Measurements from ENCODE around the gene P3H3.
"Not testable (repeated sequence)": the region's sequence is repeated elsewhere in the genome, so short reads cannot be mapped to it uniquely, and the experiment has no call there.

The P3H3 gene

DNA sequence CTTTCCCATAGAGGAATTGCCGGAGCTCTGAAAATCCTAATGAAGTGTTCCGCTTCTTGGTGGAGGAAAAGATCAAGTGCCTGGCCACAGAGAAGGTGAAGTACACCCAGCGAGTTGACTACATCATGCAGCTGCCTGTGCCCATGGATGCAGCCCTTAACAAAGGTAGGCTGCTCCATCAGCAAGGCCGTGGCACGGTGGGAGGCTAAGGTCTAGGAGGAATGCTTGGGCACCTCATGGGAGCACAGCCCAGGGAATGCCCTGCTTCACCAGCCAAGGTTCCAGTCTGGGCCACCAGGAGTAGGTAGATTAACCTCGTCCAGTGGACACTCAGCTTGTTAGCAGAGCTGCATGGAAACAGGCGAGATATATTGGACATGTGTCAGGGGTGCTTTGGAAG, 32.7 kb downstream of the P3H3 start:
- H3K9me3 Mint-ChIP-seq: no peaks in the 10 kb centered on the region
- H3K4me1 Mint-ChIP-seq: peaks cover 1% of the 10 kb centered on the region
- peaks cover 41% of the 10 kb centered on the region for H3K36me3 Mint-ChIP-seq (ENCODE audit: insufficient read depth)
- no peak overlapping the region for H3K4me3 Mint-ChIP-seq
- DNase-seq (ENCODE audit: low spot score in 2 of 2) (no peak), ATAC-seq (replicated peaks; ENCODE audit: extremely low read depth, poor library complexity, severe bottlenecking) (no peak)
- H3K27me3 Mint-ChIP-seq: no peaks in the 10 kb centered on the region
- no peak overlapping the region for H3K27ac Mint-ChIP-seq (ENCODE audit: low read depth)

DNA sequence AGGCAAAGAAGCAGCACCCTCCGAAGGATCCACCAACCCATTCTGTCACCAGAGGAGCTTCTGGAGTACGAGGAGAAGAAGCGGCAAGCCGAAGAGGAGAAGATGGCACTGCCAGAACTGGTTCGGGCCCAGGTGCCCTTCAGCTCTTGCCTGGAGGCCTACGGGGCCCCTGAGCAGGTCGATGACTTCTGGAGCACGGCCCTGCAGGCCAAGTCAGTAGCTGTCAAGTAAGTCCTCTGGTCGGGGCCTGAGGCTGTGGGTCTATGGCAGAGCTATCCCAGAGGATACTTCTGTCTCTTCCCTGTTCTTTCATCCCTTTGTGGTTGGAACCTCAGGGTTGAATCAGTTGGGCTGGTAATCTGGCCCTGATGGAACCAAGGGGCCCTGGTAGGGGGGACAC, 33.2 kb downstream of the P3H3 start:
- ATAC-seq (replicated peaks; ENCODE audit: extremely low read depth, poor library complexity, severe bottlenecking): no peak
- Mint-ChIP-seq H3K27me3 (no peaks in the 10 kb centered on the region), H3K36me3 (ENCODE audit: insufficient read depth) (peaks cover 42% of the 10 kb centered on the region), H3K4me1 (no peaks in the 10 kb centered on the region), H3K9me3 (no peaks in the 10 kb centered on the region), H3K4me3 (no peak overlapping the region), H3K27ac (ENCODE audit: low read depth) (no peak overlapping the region)
- no peak for DNase-seq (ENCODE audit: low spot score in 2 of 2)

DNA sequence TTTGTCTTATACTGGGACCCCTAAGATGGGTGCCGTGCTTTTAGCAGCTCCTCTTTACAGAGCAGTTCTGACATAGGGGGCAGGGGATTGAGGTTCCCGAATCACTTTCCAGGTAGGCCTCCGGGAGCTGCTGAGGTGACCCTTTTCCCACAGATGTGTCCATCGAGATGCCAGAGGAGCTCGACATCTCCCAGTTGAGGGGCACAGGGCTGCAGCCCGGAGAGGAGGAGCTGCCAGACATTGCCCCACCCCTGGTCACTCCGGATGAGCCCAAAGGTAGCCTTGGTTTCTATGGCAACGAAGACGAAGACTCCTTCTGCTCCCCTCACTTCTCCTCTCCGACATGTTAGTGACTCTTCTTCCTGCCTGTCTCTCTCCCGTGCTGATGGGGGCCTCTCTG, 34.8 kb downstream of the P3H3 start:
- Mint-ChIP-seq H3K4me1 (peaks cover 1% of the 10 kb centered on the region), H3K27ac (ENCODE audit: low read depth) (no peak overlapping the region), H3K9me3 (no peaks in the 10 kb centered on the region), H3K36me3 (ENCODE audit: insufficient read depth) (peaks cover 36% of the 10 kb centered on the region), H3K27me3 (no peaks in the 10 kb centered on the region), H3K4me3 (no peak overlapping the region)
- no peak for DNase-seq (ENCODE audit: low spot score in 2 of 2)
- ATAC-seq (replicated peaks; ENCODE audit: extremely low read depth, poor library complexity, severe bottlenecking): no peak

DNA sequence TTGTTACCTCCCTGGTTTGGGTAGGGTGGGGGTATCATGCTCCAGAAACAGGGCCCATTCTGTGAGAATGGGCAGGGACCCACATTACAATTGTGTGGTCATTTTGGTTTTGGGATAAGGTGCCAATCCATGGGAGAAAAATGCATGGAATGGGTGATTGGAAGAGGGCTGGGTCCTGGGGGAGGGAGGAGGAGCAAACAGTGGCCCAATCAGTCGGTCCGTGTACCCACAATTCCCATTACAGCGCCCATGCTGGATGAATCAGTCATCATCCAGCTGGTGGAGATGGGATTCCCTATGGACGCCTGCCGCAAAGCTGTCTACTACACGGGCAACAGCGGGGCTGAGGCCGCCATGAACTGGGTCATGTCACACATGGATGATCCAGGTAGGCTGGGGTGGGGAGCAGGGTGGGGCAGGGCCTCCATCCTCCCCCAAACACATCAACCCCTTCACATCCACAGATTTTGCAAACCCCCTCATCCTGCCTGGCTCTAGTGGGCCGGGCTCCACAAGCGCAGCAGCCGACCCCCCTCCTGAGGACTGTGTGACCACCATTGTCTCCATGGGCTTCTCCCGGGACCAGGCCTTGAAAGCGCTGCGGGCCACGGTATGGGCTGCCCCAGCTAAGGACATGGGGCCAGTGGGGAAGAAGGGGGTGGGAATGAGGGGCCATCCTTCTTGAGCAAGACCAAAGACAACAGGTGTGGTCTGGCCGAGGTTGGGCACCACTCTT, 35.5 kb downstream of the P3H3 start:
- Mint-ChIP-seq H3K27ac (ENCODE audit: low read depth) (no peak overlapping the region), H3K4me1 (peaks cover 8% of the 10 kb centered on the region), H3K9me3 (no peaks in the 10 kb centered on the region), H3K36me3 (ENCODE audit: insufficient read depth) (peaks cover 35% of the 10 kb centered on the region), H3K4me3 (no peak overlapping the region), H3K27me3 (no peaks in the 10 kb centered on the region)
- ATAC-seq (replicated peaks; ENCODE audit: extremely low read depth, poor library complexity, severe bottlenecking) (no peak), DNase-seq (ENCODE audit: low spot score in 2 of 2) (no peak)

DNA sequence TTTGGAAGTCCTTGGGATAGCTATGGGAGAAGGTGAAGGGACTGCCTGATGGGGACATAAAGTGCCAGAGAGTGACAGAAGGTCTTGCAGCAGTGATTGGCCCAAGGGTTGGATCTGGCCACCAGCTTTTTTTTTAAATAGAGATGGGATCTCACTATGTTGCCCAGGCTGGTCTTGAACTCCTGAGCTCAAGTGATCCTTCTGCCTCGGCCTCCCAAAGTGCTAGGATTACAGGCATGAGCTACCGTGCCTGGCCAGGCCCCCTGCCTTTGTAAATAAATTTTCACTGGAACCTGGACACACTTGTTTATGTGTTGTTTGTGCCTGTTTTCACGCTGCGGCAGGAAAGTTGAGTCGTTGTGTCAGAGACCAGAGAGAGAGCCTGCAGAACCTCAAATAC, 37.1 kb downstream of the P3H3 start:
- not testable (repeated sequence) for H3K27me3 Mint-ChIP-seq; H3K27ac Mint-ChIP-seq (ENCODE audit: low read depth); DNase-seq (ENCODE audit: low spot score in 2 of 2); H3K9me3 Mint-ChIP-seq; ATAC-seq (replicated peaks; ENCODE audit: extremely low read depth, poor library complexity, severe bottlenecking)
- peaks cover 24% of the 10 kb centered on the region for H3K4me1 Mint-ChIP-seq
- peak overlapping the region; percentile 84 for H3K4me3 Mint-ChIP-seq
- peaks cover 38% of the 10 kb centered on the region for H3K36me3 Mint-ChIP-seq (ENCODE audit: insufficient read depth)

DNA sequence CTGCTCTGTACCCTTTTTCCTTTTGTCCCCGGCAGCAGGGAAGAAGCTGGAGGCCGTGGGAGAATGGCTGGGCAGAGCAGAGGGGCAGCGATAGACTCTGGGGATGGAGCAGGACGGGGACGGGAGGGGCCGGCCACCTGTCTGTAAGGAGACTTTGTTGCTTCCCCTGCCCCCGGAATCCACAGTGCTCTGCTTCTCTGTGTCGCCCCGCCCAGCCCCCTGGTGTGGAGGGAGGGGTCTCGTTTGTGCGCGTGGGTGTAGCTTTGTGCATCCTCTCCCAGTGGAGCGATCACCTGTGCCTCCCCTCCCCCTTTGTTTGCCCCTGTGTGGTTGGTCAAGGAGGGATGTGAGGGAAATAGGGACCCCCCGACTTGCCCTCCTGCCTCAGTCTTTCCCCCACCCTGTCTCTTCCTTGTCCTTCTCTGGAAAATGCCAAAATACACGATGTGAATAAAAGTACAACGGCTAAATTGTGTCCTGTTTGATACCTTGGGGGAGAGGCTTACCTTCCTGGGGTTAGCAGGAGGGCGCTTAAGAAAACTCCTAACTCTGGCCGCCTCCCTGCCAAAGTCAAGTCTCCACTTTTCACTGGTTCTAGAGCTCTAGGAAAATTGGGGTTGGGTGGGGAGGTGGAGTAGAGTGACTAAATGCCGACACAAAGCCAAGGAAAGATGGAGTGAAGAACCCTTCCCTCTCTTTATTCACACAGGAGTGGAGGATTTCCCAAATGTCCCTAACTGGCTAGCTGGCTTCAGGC, 38.1 kb downstream of the P3H3 start:
- Mint-ChIP-seq H3K4me3 (peak overlapping the region; percentile 84), H3K4me1 (peaks cover 32% of the 10 kb centered on the region), H3K36me3 (ENCODE audit: insufficient read depth) (peaks cover 32% of the 10 kb centered on the region), H3K27me3 (no peaks in the 10 kb centered on the region), H3K27ac (ENCODE audit: low read depth) (no peak overlapping the region), H3K9me3 (no peaks in the 10 kb centered on the region)
- DNase-seq (ENCODE audit: low spot score in 2 of 2) (no peak), ATAC-seq (replicated peaks; ENCODE audit: extremely low read depth, poor library complexity, severe bottlenecking) (no peak)

DNA sequence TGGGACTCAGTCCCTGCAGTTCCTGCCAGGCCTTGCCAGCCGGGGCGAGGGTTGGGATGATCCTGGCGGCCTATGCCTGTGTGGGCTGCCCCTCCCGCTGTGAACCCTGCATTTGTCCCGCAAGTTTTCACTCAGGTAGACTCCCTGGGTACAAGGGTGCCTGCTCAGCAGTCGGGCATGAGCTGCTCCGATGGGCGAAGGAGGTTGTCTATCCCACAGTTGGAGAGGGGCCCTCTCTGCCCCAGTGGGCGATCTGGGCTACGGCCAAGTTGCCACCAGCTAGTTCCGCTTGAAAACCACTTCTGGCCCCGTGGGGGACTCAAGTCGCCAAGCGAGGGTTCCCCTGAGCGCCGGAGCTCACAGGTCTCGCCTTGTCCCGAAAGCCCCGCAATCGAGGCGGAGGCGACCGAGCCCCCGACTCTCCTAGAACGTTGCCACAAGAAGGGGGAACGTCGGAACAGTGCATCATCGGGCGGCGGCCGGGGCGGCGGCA, 38.8 kb downstream of the P3H3 start:
- peaks cover 38% of the 10 kb centered on the region for H3K4me1 Mint-ChIP-seq
- ATAC-seq (replicated peaks; ENCODE audit: extremely low read depth, poor library complexity, severe bottlenecking) (peak; percentile 4), DNase-seq (ENCODE audit: low spot score in 2 of 2) (no peak)
- peaks cover 31% of the 10 kb centered on the region for H3K36me3 Mint-ChIP-seq (ENCODE audit: insufficient read depth)
- H3K27ac Mint-ChIP-seq (ENCODE audit: low read depth): peak overlapping the region; percentile 84
- H3K9me3 Mint-ChIP-seq: no peaks in the 10 kb centered on the region
- no peaks in the 10 kb centered on the region for H3K27me3 Mint-ChIP-seq
- peak overlapping the region; percentile 84 for H3K4me3 Mint-ChIP-seq

DNA sequence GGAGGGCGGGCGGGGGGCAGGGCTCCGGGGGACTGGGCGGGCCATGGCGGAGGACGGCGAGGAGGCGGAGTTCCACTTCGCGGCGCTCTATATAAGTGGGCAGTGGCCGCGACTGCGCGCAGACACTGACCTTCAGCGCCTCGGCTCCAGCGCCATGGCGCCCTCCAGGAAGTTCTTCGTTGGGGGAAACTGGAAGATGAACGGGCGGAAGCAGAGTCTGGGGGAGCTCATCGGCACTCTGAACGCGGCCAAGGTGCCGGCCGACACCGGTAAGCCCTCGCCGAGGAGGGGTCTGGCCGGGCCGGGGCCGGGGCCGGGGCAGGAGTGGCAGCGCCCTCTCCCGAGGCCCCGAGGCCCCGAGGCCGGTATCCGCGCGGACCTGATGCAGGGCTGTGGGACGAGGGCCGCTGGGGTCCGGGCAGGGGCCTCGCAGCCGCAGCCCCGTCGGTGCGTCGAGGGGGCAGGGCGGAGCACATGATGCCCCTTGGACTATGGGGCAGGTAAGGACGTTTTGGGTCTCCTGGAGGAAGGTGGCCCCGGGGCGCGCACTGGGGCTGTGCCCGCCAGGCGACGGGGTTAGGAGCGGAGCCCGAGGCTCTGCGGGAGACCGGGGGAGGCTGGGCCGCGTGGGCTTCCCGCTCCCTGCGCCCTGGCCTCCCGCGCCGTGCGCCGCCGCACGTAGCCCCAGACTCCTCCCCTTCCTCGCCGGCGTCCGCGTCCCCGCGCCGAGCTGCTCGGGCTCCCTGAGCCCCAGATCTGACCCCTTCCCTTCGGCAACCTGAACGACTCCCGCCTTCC, 39.4 kb downstream of the P3H3 start, which contains the start of gene TPI1:
Gene TPI1 (plus strand): TSS at position 119 of the 798 bp plus-strand sequence. CDS start 36 bp downstream, at position 155.
- Mint-ChIP-seq H3K27me3 (no peaks in the 10 kb centered on the region), H3K27ac (ENCODE audit: low read depth) (peak within 1 kb of the TSS; percentile 84), H3K4me1 (peaks cover 45% of the 10 kb centered on the region), H3K9me3 (no peaks in the 10 kb centered on the region), H3K4me3 (peak within 1 kb of the TSS; percentile 84), H3K36me3 (ENCODE audit: insufficient read depth) (peaks cover 30% of the 10 kb centered on the region)
- DNase-seq (ENCODE audit: low spot score in 2 of 2): peak; percentile 38 to 49
- peak; percentile 72 for ATAC-seq (replicated peaks; ENCODE audit: extremely low read depth, poor library complexity, severe bottlenecking)

DNA sequence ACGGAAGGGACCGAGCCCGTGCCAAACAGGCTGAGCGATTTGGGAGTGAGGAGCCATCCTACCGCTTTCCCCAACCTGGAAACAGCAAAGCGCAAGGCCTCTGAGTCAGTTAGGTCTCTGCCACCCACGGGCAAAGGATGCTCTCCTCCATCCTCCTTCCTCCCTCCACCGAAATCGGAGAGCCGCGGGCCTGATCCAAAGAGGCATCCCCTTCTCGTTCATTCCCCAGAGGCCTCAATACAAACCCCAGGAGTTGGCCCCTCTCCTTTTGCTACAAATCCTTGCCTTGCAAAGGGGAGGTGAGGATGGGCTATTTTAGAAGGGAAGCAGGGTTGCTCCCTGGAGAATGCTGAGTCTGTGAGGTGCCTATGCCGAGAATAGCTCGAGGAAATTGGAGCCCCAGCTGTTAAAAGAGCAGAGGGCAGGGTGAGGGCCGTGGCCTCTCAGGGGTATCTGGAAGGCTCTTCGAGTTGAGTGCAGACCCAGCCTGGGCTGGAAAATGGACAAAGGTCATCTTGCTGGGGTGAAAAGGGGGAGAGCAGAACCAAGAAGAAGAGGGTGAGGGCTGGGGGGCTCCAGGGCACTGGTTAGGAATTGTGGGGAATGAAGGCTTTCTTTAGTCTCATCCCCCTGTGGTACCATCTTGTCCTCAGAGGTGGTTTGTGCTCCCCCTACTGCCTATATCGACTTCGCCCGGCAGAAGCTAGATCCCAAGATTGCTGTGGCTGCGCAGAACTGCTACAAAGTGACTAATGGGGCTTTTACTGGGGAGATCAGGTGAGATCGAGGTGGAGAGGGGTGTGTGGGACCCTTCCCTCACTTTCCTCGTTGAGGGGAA, 40.2 kb downstream of the P3H3 start:
- H3K36me3 Mint-ChIP-seq (ENCODE audit: insufficient read depth): peaks cover 31% of the 10 kb centered on the region
- no peaks in the 10 kb centered on the region for H3K27me3 Mint-ChIP-seq
- no peak for ATAC-seq (replicated peaks; ENCODE audit: extremely low read depth, poor library complexity, severe bottlenecking)
- peak in 1 of 2 donors; percentile 23 for DNase-seq (ENCODE audit: low spot score in 2 of 2)
- H3K27ac Mint-ChIP-seq (ENCODE audit: low read depth): peak overlapping the region; percentile 84
- peak overlapping the region; percentile 84 for H3K4me3 Mint-ChIP-seq
- H3K9me3 Mint-ChIP-seq: no peaks in the 10 kb centered on the region
- H3K4me1 Mint-ChIP-seq: peaks cover 50% of the 10 kb centered on the region

DNA sequence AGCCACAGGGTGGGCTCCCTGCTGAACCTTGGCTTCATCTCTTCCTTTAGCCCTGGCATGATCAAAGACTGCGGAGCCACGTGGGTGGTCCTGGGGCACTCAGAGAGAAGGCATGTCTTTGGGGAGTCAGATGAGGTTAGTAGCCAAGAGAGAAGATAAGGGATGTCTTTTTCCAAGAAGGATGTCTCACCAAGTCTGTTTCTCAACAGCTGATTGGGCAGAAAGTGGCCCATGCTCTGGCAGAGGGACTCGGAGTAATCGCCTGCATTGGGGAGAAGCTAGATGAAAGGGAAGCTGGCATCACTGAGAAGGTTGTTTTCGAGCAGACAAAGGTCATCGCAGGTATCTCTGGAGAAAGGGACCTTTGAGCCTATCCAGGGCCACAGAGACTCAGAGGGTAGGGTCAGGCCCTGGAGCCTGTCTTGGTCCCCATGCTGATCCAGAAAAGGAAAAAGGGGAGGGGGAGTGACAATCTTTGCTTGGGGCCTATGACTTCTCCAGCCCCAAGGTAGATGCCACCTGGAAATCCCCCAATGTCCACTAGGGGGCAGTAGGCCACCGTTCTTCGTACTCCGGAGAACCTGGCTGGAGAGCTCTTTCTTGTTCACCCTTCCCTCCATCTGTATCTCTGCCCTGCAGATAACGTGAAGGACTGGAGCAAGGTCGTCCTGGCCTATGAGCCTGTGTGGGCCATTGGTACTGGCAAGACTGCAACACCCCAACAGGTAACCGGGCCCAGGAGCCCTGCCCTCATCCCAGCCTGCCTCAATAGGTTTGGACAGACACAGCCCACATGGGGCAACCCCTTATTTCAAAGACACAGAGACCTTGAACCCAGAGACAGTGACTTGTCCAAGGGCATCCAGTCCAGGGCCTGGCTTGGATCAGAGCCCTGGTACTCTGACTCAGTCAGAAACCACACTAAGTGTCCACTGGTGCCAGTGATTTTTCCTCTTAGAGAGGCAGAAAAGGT, 41.1 kb downstream of the P3H3 start:
- Mint-ChIP-seq H3K4me1 (peaks cover 54% of the 10 kb centered on the region), H3K4me3 (peak overlapping the region; percentile 84), H3K27me3 (no peaks in the 10 kb centered on the region), H3K27ac (ENCODE audit: low read depth) (peak overlapping the region; percentile 84), H3K9me3 (no peaks in the 10 kb centered on the region), H3K36me3 (ENCODE audit: insufficient read depth) (peaks cover 31% of the 10 kb centered on the region)
- DNase-seq (ENCODE audit: low spot score in 2 of 2) (peak; percentile 78 to 87), ATAC-seq (replicated peaks; ENCODE audit: extremely low read depth, poor library complexity, severe bottlenecking) (no peak)

DNA sequence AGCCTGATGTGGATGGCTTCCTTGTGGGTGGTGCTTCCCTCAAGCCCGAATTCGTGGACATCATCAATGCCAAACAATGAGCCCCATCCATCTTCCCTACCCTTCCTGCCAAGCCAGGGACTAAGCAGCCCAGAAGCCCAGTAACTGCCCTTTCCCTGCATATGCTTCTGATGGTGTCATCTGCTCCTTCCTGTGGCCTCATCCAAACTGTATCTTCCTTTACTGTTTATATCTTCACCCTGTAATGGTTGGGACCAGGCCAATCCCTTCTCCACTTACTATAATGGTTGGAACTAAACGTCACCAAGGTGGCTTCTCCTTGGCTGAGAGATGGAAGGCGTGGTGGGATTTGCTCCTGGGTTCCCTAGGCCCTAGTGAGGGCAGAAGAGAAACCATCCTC, 42.1 kb downstream of the P3H3 start:
- H3K27me3 Mint-ChIP-seq; H3K27ac Mint-ChIP-seq (ENCODE audit: low read depth); H3K4me3 Mint-ChIP-seq; DNase-seq (ENCODE audit: low spot score in 2 of 2); H3K9me3 Mint-ChIP-seq; ATAC-seq (replicated peaks; ENCODE audit: extremely low read depth, poor library complexity, severe bottlenecking): not testable (repeated sequence)
- H3K36me3 Mint-ChIP-seq (ENCODE audit: insufficient read depth): peaks cover 29% of the 10 kb centered on the region
- peaks cover 54% of the 10 kb centered on the region for H3K4me1 Mint-ChIP-seq
